Measurements from ENCODE around the gene ITPR2.
"Not testable (repeated sequence)": the region's sequence is repeated elsewhere in the genome, so short reads cannot be mapped to it uniquely, and the experiment has no call there.

Gene ITPR2

GRCh38 chr12:26698186-26698585 is 134.8 kb downstream of the ITPR2 start:
- FAIRE-seq, result no peak

- no peak for FAIRE-seq
Observed at GRCh38 chr12:26697217-26697616, 135.8 kb downstream of the ITPR2 start.

GRCh38 chr12:26696613-26697092 is 136.3 kb downstream of the ITPR2 start:
- FAIRE-seq, result no peak

- no peak for FAIRE-seq
Observed at GRCh38 chr12:26696048-26696612, 136.9 kb downstream of the ITPR2 start.

- no peak for FAIRE-seq
Observed at GRCh38 chr12:26694402-26694801, 138.6 kb downstream of the ITPR2 start.

GRCh38 chr12:26692407-26692806 is 140.6 kb downstream of the ITPR2 start:
- FAIRE-seq, result no peak

GRCh38 chr12:26691234-26691970 is 141.6 kb downstream of the ITPR2 start:
- FAIRE-seq, result no peak

GRCh38 chr12:26690601-26691000 is 142.4 kb downstream of the ITPR2 start:
- no peak for FAIRE-seq

- FAIRE-seq, result no peak
Observed at GRCh38 chr12:26689281-26689841, 143.6 kb downstream of the ITPR2 start.

GRCh38 chr12:26688344-26688904 is 144.6 kb downstream of the ITPR2 start:
- FAIRE-seq, result no peak

- no peak for FAIRE-seq
Observed at GRCh38 chr12:26686408-26686807, 146.6 kb downstream of the ITPR2 start.

GRCh38 chr12:26684101-26684500 is 148.9 kb downstream of the ITPR2 start:
- no peak for FAIRE-seq

GRCh38 chr12:26683443-26683842 is 149.6 kb downstream of the ITPR2 start:
- FAIRE-seq, result no peak

GRCh38 chr12:26680727-26681455 is 152.1 kb downstream of the ITPR2 start:
- no peak for FAIRE-seq

GRCh38 chr12:26678697-26679660 is 154.0 kb downstream of the ITPR2 start:
- FAIRE-seq, result no peak

GRCh38 chr12:26671487-26671886 is 161.5 kb downstream of the ITPR2 start:
- FAIRE-seq, result not testable (repeated sequence)

GRCh38 chr12:26668847-26669246 is 164.1 kb downstream of the ITPR2 start:
- FAIRE-seq, result peak; percentile 55

- FAIRE-seq, result no peak
Observed at GRCh38 chr12:26668230-26668629, 164.8 kb downstream of the ITPR2 start.

- FAIRE-seq, result no peak
Observed at GRCh38 chr12:26666286-26666685, 166.7 kb downstream of the ITPR2 start.

- no peak for FAIRE-seq
Observed at GRCh38 chr12:26661399-26661798, 171.6 kb downstream of the ITPR2 start.

- no peak for FAIRE-seq
Observed at GRCh38 chr12:26659930-26660329, 173.1 kb downstream of the ITPR2 start.

GRCh38 chr12:26658991-26659390 is 174.0 kb downstream of the ITPR2 start:
- no peak for FAIRE-seq

Measured in A204.1 (cell line).